NCI-H2171 treated with DMSO at 0.1 percent for 48 hours (cell line): ENCODE measurements around the gene DNMT1.
"Not testable (repeated sequence)": the region's sequence is repeated elsewhere in the genome, so short reads cannot be mapped to it uniquely, and the experiment has no call there.

ENCODE experiments used
- DNase-seq: peaks from one replicate; lab custom pipeline; 2025; lab: John Stamatoyannopoulos, UW

Gene DNMT1

DNA sequence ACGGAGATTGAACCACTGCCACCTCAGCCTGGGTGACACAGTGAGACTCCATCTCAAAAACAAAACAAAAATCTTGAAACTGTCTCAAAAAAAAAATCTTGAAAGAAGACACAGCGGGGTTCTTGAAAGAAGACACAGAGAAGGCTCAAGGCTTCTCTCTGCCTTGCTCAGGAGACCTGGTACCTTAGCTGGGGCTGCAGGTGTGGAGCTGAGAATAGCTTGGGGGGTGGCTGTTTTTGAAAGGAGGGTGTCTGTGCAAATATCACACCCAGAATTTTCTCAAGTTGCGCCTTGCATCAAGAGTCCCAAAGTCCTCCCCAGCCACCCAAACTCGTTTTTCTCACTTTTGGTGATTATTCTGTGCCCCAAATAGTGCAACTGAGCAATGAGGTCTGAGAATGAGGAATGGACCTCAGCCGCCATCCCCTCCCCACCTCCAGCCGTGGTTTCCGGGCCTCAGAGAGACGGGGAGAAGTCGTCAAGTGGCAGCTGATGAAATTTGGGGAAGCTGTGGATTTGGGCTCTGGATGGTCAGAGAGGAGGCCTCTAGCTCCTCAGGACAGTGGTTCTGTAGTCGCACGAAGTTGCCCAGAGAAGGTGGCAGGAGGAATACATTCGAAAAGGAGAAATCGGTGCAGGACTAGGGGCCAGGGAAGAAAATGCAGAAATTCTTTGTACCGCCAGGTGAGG lies 27.6 kb upstream of the DNMT1 start:
- DNase-seq, result no peak

DNA sequence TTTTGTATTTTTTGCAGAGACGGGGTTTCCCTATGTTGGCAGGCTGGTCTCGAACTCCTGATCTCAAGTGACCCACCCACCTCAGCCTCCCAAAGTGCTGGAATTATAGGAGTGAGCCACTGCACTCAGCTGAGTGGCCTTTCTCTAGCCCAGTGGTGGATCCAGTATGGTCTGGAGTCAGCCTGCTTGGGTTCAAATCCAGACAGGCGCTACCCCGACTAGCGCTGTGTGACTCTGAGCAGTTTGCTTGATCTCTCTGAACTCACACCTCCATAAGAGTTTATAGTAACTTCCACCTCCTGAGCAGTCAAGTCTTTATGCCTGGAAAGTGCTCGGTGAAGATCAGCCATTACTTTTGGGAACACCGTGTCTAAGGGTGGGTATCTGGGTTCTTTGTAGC lies 25.9 kb upstream of the DNMT1 start:
- no peak for DNase-seq

DNA sequence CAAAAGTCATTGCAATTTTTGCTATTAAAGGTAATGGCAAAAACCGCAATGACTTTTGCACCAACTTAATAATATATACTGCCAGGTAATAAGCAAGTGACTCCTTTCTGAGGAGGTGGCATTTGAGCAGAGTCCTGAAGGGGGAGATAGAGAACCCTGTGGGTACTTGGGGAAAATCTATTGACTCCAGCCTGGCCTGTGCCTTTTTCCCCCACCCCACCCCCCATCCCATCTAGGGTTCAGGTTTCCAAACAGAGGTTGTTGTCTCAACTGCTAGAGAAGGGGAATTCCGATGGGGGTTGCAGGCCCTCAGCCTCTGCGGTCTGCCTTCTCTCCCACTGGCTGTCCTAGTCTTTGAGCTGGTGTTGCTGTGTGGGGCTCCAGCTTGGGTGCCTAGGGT lies 24.9 kb upstream of the DNMT1 start:
- peak; percentile 13 for DNase-seq

DNA sequence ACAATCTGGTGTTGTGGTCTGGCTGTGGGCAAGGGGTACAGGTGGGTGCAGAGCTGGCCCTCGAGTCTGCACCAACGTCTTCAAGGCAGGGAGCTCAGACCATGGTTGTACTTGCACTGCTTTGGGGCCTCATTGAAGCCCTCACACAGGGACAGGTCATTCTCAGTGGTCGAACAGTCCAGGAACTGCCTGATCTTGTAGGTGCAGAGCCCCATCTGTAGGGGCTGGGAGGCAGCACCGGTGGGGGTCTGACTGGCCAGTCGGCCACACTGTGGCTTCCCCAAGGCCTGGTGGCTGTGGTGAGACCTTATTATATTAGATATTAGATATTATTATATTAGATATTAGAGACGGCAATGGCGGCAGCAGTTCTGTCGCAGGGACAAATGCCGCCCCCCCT lies 22.3 kb upstream of the DNMT1 start:
- no peak for DNase-seq

DNA sequence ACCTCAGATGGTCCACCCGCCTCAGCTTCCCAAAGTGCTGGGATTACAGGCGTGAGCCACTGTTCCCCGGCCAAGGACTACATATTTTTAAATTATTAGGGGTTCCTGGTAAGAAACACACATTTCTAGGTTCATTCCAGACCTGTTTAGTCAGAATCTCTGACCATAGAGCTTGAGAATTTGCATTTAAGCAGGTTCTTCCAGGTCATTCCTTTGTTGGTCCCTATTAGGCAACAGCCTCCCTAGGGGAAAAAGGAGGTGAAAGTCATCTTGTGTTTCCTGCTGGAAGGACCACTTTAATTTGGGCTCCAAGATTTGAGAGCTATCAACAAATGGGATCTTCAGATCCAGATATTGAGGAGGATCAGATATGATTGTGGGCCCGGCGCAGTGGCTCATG lies 20.0 kb upstream of the DNMT1 start:
- no peak for DNase-seq

DNA sequence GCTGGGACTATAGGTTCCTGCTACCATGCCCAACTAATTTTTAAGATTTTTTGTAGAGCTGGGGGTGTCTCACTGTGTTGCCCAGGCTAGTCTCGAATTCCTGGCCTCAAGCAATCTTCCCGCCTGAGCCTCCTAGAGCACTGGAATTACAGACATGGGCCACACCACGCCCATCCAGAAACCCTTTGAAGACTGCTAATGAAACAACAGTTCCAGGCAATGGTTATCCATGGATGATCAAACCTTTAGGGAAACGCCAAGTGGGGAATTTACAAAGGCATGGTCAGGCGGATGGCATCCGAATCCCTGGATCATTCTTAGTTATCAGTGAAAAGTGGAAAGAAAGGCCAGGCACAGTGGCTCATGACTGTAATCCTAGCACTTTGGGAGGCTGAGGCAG lies 16.9 kb upstream of the DNMT1 start:
- DNase-seq, result no peak

DNA sequence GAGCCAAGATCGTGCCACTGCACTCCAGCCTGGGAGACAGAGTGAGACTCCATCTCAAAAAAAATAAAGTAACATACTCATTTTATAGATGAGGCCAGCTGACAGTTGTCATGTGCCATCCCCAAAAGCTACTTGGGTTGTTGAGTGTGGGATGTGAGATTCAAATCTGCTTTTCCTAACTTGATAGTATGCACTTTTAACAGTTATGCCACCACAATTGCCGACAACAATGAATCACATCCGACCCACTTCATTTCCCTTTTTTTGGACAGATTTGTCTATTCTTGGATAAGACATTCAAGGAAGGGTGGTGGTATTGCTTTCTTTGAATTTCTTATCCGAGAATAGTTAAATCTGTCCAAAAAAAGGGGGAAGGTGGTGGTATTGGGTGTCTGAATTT lies 16.3 kb upstream of the DNMT1 start:
- no peak for DNase-seq

DNA sequence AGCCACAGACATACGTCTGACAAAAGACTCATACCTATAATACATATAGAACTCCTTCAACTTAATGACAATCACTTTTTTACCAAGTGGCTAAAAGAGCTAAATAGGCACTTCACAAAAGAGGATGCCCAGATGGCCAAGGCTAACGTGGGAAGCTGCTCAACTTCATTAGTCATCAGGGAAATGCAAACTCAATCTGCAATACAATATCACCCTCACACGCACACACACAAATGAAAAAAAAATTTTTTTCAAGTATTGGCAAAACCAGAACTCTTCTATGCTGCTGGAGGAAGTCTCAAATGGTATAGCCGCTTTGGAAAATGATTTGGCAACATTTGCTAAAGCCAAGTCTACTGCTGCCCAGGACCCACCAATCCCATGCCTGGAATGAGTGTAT lies 14.6 kb upstream of the DNMT1 start:
- DNase-seq, result peak; percentile 25

DNA sequence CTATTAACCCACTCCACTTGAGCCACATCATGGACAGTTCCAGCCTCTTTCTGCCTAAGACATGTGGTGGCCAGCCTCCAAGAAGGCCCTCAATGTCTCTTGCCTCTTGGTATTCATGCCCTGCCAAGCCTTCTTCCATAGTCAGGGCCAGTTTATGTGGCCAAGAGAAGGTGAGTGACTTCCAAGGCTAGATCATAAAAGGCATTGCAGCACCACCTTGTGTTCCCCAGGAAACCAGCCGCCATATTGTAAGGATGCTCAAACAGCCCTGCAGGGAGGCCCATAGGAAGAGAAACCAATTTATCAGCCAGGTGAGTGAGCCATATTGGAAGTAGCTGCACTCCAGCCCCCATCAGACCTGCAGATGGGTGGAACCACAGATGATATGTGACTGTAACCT lies 12.3 kb upstream of the DNMT1 start:
- no peak for DNase-seq

DNA sequence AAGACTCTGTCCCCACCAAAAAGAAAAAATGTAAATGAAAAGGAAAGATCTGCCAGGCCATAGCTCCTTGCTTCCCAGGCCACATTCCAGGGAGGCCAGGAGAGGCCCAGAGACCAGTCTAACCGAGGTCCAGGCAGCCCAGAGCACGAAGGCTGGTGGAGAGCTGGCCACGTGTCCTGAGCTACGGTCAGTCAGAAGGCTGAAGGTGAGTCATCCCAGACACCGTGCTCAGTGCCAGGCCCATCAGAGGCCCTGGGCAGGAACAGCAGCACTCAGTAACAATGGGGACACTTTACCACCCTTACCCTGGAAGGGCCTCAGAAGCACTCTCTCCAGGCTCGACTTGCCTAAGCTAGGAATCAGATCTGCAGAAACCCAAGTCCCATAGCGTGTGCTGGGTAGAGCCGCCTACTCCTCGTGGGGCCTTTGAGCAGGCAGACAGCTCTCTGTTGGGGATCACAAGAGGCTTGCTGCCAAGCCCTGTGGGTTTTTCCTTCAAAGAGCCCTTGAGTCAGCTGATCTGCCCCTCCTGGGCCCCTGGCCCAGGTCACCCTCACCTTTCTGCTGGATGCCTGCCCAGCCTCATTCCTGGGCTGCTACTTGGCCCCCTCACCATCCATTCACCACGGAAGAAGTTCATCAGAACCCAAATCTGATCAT lies 11.6 kb upstream of the DNMT1 start:
- DNase-seq, result no peak

DNA sequence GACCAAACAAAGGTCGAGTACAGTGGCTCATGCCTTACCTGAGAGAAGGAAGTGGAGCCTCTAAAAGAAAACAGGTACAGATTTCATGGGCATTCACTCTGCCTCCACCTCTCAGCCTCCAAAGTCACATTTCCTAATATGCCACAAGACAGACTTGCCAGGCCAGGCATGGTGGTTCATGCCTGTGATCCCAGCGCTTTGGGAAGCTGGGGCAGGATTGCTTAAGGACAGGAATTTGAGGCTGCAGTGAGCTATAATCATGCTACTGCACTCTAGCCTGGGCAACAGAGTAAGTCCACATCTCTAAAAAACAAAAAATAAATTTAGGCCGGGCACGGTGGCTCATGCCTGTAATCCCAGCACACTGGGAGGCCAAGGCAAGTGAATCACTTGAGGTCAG lies 10.9 kb upstream of the DNMT1 start:
- DNase-seq, result no peak

DNA sequence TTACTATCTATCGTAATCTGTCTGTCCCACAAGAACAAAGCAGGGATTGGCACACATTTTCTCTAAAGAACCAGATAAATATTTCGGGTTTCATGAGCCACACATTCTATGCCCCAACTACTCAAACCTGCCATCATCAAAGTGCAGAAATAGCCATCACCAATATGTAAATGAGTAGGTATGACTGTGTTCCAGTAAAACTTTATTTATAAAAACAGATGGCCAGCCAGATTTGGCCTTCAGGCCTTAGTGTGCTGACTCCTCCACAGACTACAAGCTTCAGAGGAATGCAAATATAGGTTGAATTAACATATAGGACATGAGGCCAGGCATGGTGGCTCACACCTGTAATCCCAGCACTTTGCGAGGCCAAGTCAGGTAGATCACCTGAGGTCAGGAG lies 8.9 kb upstream of the DNMT1 start:
- DNase-seq, result no peak

DNA sequence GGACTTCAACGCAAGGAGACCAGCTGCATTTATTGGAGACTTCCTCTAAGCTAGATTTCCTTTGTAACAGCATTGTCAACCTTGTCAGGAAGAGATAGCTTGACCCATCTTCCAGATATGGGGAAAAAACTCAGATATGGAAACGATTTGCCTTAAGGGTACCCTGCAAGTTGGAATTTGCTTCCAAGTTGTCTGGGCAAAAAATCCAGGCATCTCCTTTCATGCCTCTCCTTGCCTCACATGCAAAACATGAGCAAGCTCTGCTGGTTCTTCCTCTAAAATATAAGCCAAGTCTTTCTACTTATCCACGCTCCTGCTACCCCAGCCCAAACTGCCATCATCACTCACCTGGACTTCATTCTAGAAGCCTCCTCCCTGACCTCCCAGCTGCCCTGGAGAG lies 6.4 kb upstream of the DNMT1 start:
- no peak for DNase-seq

DNA sequence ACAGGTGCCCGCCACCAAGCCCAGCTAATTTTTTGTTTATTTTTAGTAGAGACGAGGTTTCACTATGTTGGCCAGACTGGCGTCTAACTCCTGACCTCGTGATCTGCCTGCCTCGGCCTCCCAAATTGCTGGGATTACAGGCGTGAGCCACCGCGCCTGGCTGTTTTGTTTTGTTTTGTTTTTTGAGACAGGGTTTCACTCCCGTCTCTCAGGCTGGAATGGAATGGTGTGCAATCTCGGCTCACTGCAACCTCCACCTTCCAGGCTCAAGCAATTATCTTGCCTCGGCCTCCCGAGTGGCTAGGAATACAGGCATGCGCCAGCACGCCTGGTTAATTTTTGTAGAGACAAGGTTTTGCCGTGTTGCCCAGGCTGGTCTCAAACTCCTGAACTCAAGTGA lies 5.3 kb upstream of the DNMT1 start:
- not testable (repeated sequence) for DNase-seq

DNA sequence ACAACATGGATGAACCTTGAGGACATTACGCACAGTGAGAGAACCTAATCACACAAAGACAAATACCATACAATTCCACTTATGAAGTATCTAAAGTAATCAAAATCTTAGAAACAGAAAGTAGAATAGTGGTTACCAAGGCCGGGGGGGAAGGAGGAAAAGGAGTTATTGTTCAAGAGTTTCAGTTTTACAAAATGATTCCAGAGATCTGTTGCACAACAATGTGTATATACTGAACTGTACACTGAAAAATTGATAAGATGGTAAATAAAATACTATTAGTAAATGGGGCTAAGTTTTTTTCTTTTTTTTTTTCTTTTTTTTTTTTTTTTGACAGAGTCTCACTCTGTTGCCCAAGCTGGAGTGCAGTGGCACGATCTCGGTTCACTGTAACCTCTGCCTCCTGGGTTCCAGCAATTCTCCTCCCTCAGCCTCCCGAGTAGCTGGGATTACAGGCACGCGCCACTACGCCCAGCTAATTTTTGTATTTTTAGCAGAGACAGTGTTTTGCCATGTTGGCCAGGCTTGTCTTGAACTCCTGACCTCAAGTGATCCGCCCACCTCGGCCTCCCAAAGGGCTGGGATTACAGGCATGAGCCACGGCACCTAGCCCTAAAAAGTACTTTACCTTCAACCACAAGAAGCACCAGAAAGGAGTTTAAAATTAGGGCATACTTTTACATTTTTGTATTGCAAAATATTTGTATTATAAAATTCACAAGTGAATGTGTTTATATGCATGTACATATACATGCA lies 4.3 kb upstream of the DNMT1 start:
- DNase-seq, result not testable (repeated sequence)

DNA sequence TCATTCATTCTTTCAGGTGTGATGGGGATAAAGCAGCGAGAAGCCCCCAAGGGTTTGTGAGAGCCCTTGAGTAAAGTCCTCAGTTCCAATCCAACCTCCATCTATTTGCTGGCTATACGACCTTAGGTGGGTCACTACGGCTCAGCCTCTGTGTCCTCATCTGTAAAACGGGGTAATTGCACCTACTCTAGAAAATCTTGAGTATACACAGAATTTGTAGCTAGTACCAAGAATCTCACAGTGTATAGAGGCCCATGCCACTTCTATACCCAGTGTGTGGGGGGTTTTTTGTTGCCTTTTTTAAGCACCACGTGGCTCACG lies 406 bp upstream of the DNMT1 start:
- no peak for DNase-seq

DNA sequence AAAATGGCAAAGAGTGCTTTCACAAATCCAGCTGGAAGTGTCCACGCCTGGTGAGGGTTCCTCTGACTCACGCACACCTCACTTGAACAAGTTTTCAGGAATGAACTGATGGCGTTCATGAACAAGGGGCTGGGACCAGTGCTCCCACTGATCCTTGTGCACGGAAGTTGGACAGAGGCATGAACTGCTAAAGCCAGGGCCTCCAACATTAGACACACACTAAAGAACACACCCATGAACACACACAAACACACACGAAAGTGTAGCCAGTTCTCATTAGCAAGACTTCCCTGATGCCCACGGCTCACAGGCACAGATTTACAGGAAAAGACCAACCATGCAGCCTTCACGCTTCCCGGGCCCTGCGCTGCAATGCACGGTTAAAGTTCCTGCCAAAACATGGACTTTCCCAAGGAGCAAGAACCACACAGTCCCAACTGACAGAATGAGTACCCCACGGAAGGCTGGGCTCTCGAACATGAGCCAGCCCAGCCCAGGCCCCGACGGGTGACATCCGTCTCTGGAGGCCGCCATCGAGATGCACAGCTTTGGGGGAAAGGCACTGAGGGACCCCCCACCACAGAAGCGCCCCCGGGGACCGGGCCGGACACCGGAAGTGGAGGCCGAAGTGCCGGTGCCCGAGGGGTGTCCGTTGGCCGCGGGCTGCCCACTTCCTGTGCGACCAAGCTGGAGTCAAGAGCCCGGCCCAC lies 808 bp downstream of the DNMT1 start:
- peak; percentile 8 for DNase-seq

DNA sequence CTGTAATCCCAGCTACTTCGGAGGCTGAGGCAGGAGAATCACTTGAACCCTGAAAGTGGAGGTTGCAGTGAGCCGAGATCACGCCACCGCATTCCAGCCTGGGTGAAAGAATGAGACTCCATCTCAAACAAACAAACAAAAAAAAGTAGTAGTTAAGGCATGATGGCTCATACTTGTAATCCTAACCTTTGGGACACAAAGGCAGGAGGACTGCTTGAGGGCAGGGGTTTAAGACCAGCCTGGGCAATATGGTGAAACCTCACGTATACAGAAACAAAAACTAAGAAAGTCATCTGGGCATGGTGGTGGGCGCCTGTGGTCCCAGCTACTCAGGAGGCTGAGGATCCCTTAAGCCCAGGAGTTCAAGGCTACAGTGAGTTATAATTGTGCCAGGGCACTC lies 1.8 kb downstream of the DNMT1 start:
- DNase-seq, result no peak

DNA sequence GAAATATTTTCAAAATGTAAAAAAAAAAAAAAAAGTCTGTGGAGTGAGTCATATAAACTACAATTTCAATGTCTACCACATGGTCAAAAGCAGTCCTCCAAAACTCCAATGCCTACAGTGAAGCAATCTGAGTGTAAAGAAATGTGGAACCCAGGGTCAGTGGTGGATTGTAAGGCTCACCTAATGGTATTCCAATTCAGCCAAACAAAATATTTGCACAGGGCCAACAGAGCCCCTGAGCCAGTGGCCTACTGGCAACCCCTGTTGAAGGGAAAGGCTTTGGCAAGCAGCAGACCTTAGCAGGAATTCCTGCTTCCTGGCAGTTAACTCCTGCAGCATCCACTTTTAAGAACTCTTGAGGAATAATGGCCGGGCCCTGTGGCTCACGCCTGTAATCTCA lies 3.4 kb downstream of the DNMT1 start:
- no peak for DNase-seq

DNA sequence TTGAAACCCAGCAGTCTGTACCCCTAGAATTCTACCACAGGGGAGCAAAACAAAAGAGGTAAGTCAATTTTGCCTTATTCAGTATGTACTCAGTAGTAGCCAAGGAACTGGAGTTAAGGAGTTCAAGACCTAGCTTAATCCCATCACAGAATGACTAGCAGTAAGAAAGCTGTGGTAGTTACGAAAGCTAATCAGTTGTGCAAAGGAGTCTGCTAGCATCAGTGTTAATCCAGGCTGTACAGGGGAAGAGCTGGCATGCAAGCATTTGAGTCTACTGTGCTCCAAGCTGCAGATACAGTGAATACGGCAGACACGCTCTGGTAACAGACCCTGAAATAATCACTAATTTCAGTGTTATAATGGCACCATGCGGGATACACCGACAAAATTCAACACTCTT lies 4.7 kb downstream of the DNMT1 start:
- no peak for DNase-seq

DNA sequence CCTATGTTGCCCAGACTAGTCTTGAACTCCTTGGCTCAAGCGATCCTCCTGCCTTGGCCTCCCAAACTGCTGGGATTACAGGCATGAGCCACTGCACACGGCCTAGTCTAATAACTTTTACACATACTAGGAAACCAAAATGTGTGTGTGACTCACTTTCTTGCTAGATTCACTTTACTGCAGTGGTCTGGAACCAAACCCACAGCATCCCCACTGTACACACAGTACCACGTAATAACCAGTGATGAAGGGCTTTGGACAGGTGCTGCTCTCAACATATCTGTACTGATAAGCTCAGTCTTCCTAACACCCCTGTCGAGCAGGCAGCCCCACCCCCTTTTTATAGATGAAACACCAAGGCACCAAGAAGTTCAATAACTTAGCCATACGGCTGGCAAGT lies 5.1 kb downstream of the DNMT1 start:
- DNase-seq, result no peak

DNA sequence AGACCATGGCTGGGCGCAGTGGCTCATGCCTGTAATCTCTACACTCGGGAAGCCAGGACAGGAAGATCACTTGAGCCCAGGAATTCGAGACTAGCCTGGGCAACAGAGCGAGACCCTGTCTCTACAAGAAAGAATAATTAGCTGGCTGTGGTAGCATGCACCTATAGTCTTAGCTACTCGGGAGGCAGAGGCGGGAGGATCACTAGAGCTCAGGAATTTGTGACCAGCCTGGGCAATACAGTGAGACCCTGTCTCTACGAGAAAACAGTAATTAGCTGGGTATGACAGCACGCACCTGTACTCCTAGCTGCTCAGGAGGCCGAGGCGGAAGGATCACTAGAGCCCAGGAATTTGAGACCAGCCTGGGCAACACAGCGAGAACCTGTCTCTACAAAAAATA lies 7.4 kb downstream of the DNMT1 start:
- DNase-seq, result no peak

DNA sequence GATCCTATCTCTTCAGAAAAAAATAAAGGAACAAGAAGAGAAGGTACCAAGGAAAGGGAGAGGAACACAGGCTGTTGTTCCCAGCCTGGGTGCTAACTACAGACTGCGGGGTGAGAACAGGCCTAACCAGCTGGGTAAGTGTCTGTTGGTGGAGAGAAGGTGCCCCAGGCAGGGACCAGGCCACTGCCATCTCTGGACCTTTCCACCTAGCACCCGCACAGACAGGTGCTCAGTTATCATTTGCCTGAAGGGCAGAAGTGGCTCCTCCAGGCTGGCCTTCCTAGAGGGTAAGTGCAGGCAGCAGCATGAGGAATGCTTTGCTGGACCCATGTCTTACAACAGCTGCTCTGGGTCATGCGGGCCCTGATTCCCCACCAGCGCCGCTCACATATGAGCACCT lies 10.1 kb downstream of the DNMT1 start:
- DNase-seq, result no peak
